ENCODE results near the gene SDK1.
"Not testable (repeated sequence)": the region's sequence is repeated elsewhere in the genome, so short reads cannot be mapped to it uniquely, and the experiment has no call there.

SDK1 gene

GRCh38 chr7:3928727-3929515 is 627.9 kb downstream of the SDK1 start:
- no peak for DNase-seq (ENCODE audit: extremely low read depth, low read depth)

GRCh38 chr7:3931843-3932242 is 630.8 kb downstream of the SDK1 start:
- TF ChIP-seq, protein P1, sequence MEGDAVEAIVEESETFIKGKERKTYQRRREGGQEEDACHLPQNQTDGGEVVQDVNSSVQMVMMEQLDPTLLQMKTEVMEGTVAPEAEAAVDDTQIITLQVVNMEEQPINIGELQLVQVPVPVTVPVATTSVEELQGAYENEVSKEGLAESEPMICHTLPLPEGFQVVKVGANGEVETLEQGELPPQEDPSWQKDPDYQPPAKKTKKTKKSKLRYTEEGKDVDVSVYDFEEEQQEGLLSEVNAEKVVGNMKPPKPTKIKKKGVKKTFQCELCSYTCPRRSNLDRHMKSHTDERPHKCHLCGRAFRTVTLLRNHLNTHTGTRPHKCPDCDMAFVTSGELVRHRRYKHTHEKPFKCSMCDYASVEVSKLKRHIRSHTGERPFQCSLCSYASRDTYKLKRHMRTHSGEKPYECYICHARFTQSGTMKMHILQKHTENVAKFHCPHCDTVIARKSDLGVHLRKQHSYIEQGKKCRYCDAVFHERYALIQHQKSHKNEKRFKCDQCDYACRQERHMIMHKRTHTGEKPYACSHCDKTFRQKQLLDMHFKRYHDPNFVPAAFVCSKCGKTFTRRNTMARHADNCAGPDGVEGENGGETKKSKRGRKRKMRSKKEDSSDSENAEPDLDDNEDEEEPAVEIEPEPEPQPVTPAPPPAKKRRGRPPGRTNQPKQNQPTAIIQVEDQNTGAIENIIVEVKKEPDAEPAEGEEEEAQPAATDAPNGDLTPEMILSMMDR (IDR thresholded peaks at IDR 0.05; ENCODE audit: low read depth, low read length), result no peak
- no peak for DNase-seq (ENCODE audit: extremely low read depth, low read depth)

More at GRCh38 chr7:3928727-3929515, 627.9 kb downstream of the SDK1 start:
- TF ChIP-seq, protein P1 (IDR thresholded peaks at IDR 0.05; ENCODE audit: low read depth, low read length), result no peak

DNA sequence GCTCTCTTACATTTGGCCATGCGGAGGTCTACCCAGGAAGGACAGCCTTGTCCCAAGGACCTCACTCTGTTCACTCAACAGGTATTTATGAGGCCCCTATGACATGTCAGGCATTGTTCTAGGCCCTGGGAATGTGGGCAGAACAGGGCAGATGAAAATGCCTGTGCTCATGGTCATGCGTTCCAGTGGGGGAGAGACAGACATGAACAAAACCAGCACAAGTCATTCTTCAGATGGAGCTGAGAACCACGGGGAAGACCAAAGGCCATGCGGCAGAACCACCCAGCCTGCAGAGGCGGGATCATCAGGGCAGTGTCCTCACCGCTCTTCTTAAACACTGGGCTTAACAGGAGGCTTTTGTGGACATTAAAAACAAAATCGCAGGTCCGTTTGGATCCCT is 636.1 kb downstream of the SDK1 start:
- DNase-seq (ENCODE audit: extremely low read depth, low read depth), result no peak
- TF ChIP-seq, protein P1 (IDR thresholded peaks at IDR 0.05; ENCODE audit: low read depth, low read length), result no peak

GRCh38 chr7:3937605-3938004 is 636.6 kb downstream of the SDK1 start:
- TF ChIP-seq, protein P1 (IDR thresholded peaks at IDR 0.05; ENCODE audit: low read depth, low read length), result no peak
- no peak for DNase-seq (ENCODE audit: extremely low read depth, low read depth)

DNA sequence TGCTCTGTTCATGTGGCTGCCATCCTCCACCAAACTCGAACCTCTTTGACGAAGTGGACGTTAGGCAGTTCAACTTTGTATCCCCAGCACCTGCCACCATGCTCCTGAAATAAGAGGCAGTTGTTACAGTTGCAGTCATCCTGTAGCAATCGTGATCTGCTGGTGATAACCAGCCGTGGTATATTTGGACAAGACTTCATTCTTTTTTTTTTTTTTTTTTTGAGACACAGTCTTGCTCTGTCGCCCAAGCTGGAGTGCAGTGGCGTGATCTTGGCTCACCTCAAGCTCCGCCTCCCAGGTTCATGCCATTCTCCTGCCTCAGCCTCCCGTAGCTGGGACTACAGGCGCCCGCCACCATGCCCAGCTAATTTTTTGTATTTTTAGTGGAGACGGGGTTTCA is 640.7 kb downstream of the SDK1 start:
- not testable (repeated sequence) for DNase-seq (ENCODE audit: extremely low read depth, low read depth)

DNA sequence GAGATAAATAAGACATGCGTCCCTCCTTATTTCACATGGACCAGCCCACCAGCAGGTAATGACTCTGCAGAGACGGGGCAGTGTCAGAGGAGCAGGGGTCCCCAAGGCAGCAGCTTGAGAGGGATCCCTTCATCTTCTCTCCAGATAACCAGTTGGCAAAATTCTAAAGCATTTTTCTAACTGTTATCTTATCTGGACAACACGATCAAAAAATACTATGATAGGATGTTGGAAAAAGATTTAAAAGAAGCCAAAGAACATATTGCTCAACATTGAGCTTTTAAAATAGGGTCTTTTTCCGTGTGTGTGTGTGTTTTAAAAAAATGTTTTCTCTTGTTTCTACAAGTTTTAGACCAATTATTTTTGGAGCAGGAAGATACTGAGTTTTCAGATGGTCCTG is 641.2 kb downstream of the SDK1 start:
- DNase-seq (ENCODE audit: extremely low read depth, low read depth), result no peak
- TF ChIP-seq, protein P1 (IDR thresholded peaks at IDR 0.05; ENCODE audit: low read depth, low read length), result no peak

DNA sequence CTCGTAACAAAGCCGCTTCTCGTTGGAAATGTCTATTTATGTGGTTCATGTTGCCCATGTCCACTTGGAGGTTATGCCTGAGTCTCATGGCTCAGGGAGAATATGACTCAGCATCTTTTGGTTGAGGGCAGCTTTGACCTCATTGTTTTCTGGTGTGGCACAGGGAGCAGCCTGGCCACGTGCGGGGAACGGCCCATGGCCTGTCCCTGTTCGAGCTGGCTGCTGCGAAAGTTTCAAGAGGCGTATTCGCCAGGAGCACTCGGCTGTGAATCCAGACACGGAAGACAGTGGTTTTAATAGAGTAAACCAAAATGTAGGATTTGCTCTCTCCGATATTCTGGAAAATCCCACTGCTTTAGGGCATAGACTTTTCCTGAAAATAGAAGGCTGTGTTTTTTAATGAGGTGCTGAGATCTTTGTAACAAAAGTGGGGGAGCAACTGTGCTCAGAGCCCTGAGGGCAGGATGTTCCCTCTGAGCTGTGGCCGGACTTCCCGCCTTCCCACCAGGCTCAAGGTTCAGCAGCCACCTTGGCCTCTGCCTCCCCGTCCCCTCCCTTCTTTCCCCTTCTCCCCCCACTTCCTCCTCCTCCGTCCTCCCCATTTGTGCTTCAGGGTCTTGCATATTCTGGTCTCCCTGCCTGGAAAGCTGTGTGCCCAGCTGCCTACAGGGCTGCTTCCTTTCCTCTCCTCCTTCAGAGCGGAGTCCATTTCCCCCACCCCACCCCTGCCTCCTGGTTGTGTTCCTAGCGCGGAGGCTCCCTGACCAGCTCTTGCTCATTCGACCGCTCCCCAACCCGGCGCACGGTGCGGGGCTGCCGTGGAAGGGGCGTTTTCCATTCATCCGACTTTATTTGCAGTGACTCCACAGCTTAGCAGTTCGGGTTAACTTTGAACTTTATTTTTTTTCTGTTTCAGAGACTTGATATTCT is 642.0 kb downstream of the SDK1 start:
- TF ChIP-seq, protein P1 (IDR thresholded peaks at IDR 0.05; ENCODE audit: low read depth, low read length), result no peak
- no peak for DNase-seq (ENCODE audit: extremely low read depth, low read depth)
